ENCODE measurements around the gene DLX2. TPM values are rescaled to one million over a fixed set of nuclear protein-coding genes. Genes with fewer than 3 reads are reported as not detected.

The DLX2 gene
- total RNA-seq, 2 experiments from 2014 or later: not detected

Other genes starting within 250 kb of the DLX2 start
- 10 to 100 TPM; 24.1 to 28.1 TPM for gene SLC25A12, start 208.7 kb downstream of the DLX2 start, total RNA-seq
- gene HAT1, start 180.4 kb downstream of the DLX2 start, total RNA-seq: 10 to 100 TPM; 59.4 to 59.5 TPM
- gene METAP1D, start 102.9 kb downstream of the DLX2 start, total RNA-seq: 1 to 10 TPM; 2.8 to 2.9 TPM
- under 1 TPM in 1 of 2 experiments, not detected in 1; 0.18 TPM for gene DLX1, start 17.4 kb downstream of the DLX2 start, total RNA-seq

All from activated CD4-positive, alpha-beta memory T cell treated with anti-CD3 and anti-CD28 coated beads, Interleukin-2, amount 10 ng/mL, durations not matched to agents 7 days and 5 days (primary cell).